GM18507 (cell line): ENCODE results near the gene RICTOR.
"Not testable (repeated sequence)": the region's sequence is repeated elsewhere in the genome, so short reads cannot be mapped to it uniquely, and the experiment has no call there.

Source experiments
- DNase-seq: peaks from one replicate; pipeline ENCODE4 v3.0.0; 2011; ENCODE audit warnings: low read depth; ENCODE audit not compliant: insufficient read length; ENCODE audit errors: extremely low spot score
- FAIRE-seq: peaks from 2 replicates; lab custom pipeline; 2011; peaks lifted over from hg19 to GRCh38; lab: Jason Lieb, UNC

RICTOR gene

DNA sequence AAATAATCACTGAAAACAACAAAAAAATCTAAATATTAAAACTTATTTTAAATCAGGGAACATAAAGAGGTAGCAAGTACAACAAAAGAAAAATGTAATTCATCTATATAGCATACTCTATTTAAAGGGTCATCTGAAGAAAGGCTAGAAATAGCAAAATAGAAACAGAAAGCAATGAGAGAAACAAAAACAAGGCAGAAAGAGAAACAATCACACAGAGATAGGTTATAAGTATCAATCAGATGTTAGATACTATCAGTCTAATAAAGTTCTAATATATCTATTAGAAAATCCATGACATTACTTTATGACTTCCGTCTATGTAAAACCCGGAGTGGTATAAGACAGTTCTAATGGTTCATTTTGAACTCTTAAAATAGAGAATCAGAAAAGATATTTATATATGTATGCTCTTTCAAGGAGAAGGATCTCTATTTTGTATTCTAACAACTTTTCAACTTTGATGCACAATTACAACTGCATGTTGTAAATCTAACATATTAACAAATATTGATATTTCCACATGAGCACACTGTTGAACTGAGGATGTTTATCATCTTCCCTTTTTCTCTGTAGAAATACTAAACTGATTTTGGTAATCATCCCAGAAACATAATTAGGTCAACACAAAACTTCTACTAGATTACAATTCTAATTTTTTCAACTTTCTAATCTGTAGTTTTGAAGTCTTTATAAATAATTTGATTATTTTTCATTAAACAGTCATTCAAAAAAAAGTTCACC, 15.8 kb downstream of the RICTOR start:
- FAIRE-seq (peak; percentile 66), DNase-seq (no peak)

DNA sequence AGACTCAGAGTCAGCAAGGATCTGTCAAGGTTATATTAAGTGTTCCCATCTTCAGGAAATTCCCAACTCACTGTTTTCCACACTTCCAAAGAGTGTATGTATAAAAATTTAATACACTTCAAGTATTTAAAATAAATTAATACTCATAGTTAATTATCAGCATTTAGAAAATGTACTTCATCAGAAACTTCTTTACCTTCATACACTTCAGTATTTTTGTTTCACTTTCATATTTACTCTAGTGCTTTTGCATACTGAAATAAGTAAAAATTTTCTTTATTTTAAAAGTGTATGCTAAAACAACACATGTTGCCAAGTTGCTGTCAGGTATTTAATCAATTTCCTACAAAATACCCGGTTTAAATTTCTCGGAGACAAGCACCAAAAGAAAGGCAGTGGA, 16.5 kb downstream of the RICTOR start:
- no peak for DNase-seq
- peak; percentile 64 for FAIRE-seq

DNA sequence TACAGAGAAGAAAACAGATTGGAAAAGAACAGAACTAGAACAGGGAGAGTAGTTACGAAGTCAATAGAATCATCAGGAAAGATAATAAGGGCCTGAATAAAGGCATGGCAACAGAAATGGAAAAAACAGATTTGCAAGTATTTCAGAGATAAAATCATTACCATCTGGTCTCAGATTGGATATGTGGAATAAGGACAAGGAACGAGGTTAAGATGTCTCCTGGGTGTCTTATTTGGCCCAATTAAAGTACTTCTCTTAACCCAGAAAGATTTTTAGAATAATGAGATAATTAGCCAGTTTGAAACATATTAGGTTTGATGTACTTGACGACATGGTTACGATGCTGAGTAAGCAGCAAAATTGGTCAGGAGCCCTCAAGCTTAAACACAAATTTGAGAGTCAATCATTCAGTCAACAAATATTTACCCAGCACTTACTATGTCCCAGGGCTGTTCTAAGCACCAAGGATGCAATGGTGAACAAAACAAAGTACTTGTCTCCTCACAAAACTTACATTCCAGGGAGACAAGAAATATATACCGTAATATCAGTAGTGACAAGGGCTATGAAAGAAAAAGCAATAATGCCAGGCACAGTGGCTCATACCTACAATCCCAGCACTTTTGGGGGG, 18.3 kb downstream of the RICTOR start:
- FAIRE-seq = no peak
- no peak for DNase-seq

GRCh38 chr5:39055027-39055767, 19.0 kb downstream of the RICTOR start:
- DNase-seq = no peak
- no peak for FAIRE-seq

DNA sequence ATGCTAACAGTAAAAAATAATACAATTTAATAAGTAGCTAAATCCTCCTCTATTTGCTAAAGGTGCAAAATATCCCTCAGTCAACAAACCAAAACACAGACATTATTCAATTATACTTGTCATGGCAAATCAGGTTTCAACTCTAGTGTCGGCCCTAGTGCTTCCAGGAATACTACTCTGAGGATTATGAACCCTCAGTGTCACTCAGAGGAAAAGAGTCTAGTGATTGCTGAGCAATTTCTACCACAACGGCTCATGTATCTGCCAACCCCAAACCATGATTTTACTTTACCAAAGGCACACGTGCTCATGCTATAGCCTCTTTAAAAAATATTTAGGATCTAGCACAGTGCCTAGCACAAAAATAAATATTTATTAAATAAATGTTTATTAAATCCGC, 21.0 kb downstream of the RICTOR start:
- DNase-seq (no peak), FAIRE-seq (no peak)

DNA sequence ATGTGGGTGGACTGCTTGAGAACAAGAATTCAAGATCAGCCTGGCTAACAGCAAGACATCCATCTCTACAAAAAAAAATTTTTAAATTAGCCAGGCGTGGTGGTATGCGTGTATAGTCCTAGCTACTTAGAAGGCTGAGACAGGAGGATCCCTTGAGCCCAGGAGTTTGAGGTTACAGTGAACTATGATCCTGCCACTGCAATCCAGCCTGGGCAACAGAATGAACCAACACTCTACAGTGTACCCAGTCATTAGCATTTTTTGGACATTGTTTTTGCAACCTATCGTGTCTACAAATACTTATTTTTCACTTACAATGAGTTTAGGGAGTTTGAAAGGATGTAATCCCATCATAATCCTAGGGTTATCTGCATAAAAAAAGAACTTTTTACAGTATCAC, 22.1 kb downstream of the RICTOR start:
- FAIRE-seq (no peak), DNase-seq (no peak)

- no peak for FAIRE-seq
- no peak for DNase-seq
Measured at GRCh38 chr5:39049315-39049714, 24.9 kb downstream of the RICTOR start.

GRCh38 chr5:39040875-39041274, 33.3 kb downstream of the RICTOR start:
- FAIRE-seq (no peak), DNase-seq (no peak)

DNA sequence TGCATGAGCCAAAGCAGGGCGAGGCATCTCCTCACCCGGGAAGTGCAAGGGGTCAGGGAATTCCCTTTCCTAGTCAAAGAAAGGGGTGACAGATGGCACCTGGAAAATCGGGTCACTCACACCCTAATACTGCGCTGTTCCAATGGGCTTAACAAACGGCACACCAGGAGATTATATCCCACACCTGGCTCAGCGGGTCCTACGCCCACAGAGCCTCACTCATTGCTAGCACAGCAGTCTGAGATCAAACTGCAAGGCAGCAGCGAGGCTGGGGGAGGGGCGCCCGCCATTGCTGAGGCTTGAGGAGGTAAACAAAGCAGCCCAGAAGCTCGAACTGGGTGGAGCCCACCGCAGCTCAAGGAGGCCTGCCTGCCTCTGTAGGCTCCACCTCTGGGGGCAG, 39.7 kb downstream of the RICTOR start:
- FAIRE-seq, DNase-seq: not testable (repeated sequence)

GRCh38 chr5:39031041-39031440, 43.2 kb downstream of the RICTOR start:
- FAIRE-seq (no peak), DNase-seq (no peak)

DNA sequence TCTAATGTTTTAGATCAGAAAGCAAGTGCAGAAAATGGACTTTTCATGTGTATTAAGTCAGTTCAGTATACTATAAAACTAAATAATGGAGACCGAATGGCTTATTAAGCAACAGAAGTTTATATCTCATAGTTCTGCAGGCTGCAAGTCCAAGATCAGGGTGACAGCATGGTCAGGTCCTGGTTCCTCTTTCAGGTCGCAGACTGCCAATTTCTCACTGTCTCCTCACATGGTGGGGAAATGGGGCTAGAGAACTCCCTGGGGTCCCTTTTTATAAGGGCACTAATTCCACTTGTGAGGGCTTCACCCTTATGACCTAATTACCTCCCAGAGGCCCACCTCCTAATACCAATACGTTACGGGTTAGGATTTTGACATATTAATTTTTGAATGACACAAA, 48.7 kb downstream of the RICTOR start:
- FAIRE-seq (no peak), DNase-seq (no peak)

GRCh38 chr5:39024884-39025283, 49.3 kb downstream of the RICTOR start:
- DNase-seq (no peak), FAIRE-seq (no peak)

DNA sequence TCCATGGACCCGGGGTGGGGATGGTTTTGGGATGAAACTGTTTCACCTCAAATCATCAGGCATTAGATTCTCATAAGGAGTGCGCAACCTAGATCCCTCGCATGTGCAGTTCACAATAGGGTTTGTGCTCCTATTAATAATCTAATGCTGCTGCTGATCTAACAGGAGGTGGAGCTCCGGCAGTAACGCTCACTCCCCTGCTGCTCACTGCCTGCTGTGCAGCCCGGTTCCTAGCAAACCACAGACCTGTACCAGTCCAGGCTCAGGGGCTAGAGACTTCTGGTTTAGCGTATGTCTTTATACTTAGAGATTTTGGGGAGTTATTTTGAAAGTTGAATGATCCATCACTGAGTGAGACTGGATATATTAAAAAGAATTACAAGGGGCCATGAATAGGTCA, 50.2 kb downstream of the RICTOR start:
- DNase-seq (no peak), FAIRE-seq (no peak)

GRCh38 chr5:39023121-39023520, 51.1 kb downstream of the RICTOR start:
- FAIRE-seq = no peak
- DNase-seq = no peak

- no peak for FAIRE-seq
- no peak for DNase-seq
Measured at GRCh38 chr5:39022151-39022550, 52.0 kb downstream of the RICTOR start.

GRCh38 chr5:39021413-39021812, 52.8 kb downstream of the RICTOR start:
- FAIRE-seq = no peak
- no peak for DNase-seq

DNA sequence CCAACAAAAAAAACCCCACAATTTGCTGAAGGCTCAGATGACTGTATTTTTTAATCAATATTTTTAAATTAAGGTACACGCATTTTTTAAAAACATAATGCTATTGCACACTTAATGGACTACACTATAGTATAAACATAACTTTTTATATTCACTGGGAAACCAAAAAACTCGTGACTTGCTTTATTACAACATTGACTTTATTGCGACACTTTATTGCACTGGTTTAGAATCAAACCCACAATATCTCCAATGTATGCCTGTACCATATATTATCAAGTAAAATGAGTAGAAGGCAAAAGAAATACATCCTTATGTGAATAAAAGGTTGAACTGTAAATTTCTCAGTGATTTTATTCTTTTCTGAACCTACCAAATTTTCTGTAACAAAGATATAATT, 53.7 kb downstream of the RICTOR start:
- DNase-seq (no peak), FAIRE-seq (no peak)

- no peak for DNase-seq
- no peak for FAIRE-seq
Measured at GRCh38 chr5:39019254-39019653, 54.9 kb downstream of the RICTOR start.

DNA sequence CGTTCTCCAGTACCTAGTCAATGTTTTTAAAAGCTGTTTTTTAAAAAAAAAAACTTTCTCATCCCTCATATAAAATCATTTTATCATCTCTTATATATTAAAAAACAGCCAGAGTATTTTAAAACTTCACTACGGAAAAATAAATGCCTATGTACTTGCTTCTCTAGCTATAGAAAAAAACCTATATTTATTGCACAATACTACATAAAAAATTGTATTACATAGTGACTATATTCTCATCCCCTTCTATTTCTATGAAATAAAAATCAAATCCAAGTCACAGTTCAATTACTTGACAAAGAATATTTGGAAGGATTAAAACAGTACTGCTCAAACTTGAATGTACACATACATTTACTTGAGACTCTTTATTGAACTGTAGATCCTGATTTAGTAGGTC, 56.7 kb downstream of the RICTOR start:
- DNase-seq (no peak), FAIRE-seq (no peak)

DNA sequence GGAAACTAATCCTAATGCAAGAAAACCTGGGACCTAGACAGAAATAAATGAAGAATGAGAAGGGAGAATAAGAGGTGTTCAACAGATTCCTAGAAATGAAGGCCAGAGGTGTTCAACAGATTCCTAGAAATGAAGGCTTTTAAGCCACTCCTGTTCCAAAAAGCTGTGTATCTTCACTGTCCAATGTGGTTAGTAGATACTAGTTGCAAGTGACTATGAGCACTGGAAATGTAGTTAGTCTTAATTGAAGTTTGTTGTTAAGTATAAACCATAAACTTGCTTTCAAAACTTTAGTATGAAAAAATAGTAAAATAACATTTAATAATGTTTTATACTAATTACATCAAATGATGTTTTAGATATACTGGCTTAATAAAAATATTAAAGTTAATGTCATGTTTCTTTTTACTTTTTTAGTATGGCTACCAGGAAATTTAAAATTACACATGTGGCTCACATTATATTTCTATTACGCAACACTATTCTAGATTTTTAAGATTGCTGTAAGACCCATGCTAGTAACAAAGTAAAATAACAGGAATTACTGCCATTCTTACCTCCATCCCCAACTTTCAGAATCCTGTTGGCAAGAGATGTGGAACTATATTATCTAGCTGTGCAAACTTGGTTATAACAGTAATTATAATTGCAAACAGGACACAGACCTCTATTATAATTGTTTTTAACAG, 57.5 kb downstream of the RICTOR start:
- DNase-seq (no peak), FAIRE-seq (no peak)
